GM21526 (cell line): ENCODE data around the gene SLC10A6.

Source experiments
- ATAC-seq: cut with Tn5 transposase; IDR thresholded peaks from one replicate; pipeline ENCODE4 v1.9.1; 2021; ENCODE audit warnings: moderate library complexity; ENCODE audit not compliant: unreplicated experiment, low FRiP score

The SLC10A6 gene

DNA sequence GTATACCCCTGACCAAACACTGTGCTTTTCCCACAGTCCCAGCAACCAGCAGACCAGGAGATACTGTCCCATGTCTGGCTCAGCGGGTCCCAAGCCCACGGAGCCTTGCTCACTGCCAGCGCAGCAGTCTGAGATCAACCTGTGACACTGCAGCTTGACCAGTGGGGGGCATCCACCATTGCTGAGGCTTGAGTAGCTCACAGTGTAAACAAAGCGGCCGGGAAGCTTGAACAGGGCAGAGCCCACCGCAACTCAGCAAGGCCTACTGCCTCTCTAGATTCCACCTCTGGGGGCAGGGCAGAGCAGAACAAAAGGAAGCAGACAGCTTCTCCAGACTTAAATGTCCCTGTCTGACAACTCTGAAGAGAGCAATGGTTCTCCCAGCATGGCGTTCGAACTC lies 58.1 kb downstream of the SLC10A6 start:
- no peak for ATAC-seq

DNA sequence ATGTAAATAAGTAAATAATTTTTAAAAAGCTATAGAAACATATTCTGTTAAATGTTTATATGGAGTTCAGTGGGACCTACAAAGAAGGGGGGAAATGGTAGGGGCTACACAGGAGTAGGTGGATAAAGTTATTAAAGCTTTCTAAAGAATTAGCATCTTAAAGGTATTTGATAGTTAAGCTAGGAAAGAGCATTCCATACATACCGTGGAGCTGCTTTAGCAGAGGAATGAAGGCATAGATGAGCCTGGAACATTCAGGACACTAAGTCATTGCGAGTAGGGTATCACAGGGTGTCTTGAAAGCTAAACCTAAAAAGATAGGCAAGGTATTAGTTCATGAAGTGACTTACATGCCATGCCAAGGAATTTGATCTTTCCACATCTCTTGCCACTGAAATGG lies 60.4 kb downstream of the SLC10A6 start:
- ATAC-seq: no peak

DNA sequence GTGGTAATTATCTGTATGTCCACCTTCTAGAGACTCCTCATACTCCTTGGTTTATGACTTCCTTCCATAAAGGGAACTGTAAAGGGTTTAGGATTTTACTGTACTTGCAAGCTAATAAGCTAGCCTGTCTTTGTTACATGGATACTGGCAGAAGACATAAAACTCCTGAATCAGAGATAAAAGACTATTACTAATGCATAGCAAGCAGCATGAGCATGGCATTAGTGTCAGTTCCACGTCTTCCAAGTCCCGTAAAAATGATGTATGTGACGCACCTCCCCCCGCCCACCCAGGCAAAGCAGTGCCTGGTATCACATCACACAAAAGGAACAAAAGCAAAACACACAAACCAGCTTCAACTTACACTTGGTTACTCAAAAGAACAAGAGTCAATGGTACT lies 71.0 kb downstream of the SLC10A6 start:
- no peak for ATAC-seq

DNA sequence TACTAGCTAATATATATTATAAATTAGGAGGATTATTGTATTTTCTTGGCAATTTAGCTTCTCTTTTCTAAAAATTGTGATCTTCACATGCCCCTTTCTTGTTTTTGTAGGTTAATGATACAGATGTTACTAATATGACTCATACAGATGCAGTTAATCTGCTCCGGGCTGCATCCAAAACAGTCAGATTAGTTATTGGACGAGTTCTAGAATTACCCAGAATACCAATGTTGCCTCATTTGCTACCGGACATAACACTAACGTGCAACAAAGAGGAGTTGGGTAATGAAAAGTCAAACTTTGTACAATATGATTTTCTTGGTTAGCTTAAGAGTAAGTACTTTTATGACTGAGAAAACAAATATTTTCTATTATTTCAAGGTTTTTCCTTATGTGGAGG lies 74.1 kb downstream of the SLC10A6 start:
- no peak for ATAC-seq
